NCI-H82 treated with DMSO at 0.1 percent for 48 hours (cell line): ENCODE data around the gene NFIL3.

Source experiments
- DNase-seq: peaks from one replicate; lab custom pipeline; 2025; ENCODE audit not compliant: unreplicated experiment; lab: John Stamatoyannopoulos, UW

Gene NFIL3

DNA sequence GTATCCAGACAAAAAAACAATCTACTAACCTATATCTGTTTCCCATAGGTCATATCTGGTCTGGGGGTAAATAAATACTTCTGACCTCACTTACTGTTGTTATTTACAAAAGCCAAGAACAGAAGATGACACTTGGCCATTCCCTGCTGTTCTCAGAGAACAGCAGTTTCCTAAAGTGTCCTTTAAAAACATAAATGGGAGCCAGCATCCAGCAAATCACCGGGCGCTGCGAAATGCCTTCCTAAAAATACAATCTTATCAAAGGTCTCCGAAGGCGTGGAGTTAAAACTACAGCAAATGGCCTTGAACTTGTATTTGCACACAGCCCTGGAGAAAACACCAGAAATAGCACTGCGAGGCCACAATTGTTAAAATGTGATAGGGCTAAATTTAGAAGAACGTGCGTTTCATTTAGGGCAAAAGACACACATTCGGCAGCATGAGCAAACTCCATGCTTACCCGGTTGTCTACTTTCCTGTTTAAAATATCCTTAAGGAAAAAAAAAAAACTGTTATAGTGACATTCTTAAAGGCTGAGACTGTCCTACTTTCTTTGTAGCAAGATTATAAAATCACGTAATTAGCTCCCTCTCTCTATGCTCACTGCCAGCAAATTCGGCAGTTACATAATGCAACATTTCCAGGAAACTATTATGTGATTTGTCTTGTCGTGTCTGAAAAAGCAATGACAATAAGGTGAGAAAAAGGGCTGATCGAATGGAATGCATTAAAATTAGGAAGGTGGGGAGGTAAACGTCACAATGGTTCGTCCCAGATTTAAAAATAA lies 1.5 kb downstream of the NFIL3 start:
- DNase-seq = no peak

DNA sequence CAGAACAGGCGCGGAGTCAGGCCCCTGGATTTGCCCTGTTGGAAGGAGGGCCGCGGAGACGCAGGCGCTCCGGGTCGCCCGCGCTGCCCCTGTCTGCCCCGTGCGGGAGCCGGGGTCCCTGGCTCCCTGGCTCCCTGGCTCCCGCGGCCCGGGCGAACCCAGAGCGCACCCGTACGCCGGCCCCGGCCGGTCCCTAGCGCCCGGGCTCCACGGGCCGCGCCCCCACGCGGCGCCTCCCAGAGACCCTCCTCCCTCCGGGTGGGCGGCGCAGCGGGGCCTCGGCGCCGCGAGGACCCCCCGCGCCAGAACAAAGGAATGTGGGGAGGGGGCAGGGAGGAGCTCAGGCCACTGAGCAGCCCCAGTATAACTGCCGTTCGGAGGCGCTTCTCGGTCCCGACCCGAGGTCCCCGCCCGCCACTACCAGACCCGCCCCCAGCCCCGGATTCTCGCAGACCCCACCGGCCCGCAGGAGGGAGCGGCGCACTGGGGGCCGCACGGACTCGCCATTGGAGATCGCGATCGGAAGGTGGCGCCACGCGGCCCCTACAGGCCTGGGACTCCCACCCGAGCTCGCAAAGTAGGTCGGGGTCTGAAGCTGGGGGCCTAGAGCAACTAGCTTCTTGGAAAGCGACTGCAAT lies 2.4 kb downstream of the NFIL3 start:
- DNase-seq = no peak

DNA sequence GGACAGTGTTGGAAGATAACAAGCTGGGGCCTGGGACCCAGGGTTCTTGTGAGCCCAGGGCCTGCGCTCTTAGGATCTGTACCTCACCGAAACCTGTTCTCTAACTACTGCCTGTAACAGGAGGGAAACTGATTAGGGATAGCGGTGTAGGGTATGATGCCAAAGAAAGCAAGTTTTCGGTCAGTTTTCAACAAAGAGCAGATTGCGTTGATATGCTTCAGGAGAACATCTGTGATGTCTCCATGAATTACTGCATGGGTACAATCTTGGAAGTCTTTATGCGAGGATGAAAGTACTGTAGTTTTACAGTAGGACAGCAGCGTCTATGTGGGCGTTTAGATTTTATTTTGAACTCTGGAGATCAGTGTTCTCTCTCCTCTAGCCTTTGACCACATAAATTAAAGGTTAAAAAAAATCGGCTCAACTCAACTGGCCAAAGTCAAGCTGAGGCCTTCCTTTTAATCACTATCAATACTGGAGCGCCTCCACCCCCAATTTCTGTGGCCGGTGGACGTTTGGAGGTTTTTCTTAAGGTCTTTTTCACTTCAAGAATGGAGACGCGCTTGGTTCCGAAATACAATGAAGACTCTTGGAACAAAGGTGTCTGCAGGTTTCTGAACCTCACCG lies 3.0 kb downstream of the NFIL3 start:
- DNase-seq = no peak

DNA sequence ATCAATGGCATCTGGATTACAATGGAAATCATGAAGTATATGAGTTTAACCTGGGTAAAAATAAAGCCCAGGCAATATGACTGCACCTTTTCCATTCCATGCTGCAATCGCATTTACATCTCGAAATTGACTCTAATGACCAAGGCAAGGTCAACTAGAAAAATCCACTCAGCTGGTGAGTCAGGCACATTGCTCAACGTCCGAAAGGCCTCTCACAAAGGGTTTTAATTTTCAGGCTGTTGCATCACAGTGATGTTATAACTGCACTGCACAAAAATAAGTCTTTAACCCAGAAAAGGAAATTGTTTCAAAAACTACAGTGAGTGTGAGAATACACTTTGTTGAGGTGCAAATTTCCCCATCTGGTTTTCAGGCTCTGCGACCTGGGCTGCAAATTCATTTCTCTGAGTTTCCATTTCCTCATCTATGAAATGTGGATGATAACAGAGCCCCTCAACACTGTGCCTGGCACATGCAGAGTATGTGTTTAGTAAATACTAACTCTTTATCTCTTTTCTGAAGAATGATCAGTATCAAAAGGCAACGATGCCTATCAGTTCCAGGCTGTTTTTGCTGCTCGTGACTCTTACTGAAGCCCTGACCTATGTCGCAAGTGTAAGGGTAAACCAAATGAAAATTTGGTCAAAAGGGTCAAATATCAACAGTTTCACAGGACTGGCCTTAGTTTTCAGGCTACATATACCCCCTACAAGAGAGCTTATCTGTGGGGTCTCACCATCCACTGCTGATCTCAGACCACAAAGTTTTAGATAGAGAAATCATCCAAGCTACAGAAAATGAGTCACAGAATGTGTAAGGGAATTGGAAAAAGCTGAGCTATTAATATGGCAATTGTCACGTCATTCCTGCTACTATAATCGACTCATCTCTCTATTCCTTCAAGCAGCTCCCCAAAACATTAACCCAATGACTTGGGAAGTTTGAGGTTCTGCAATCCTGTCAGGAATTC lies 4.1 kb downstream of the NFIL3 start:
- no peak for DNase-seq

DNA sequence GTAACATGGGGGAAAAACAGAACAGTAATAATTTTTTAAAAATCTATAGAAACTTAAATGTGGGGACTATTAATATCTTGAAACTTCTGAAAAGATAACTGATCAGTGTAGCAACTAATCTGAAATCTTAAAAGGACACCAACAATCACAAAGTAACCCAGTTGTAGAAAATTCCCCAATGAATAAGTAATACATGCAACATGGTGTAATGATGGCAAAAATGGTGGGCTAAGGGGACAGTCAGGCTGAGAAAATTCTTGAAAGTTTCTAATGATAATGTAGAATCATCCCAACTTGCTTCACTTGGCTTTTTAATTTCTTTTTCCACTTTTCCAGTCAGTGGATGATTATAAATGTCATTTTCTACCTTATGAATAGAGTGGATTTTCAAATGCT lies 5.4 kb downstream of the NFIL3 start:
- DNase-seq = no peak

DNA sequence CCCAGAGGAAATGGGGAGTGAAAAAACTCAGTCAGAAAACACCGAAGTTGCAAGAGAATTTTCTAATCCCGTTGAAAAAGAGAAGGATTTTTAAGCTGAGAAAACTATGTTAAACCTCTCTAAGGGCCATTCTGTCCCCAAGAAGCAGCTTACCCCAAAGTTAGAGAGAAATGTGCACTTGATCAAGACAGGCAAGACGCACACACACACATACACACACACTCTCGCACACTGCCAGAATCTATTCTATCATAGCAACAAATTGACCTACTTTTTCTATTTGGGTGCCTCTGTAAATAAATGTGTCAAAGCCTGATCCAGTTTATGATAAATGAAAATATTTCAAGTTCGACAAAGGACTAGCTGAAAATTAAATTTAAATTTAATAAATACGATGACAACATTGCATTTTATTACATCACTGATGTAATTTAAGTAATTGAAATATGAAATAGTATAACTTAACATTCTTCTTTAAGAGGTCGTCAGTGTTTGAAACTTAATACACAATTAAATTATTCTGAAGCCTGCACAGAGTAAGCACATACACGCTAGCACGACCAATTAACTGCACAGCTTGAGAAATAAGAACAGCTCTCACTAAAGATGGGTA lies 5.9 kb downstream of the NFIL3 start:
- no peak for DNase-seq

DNA sequence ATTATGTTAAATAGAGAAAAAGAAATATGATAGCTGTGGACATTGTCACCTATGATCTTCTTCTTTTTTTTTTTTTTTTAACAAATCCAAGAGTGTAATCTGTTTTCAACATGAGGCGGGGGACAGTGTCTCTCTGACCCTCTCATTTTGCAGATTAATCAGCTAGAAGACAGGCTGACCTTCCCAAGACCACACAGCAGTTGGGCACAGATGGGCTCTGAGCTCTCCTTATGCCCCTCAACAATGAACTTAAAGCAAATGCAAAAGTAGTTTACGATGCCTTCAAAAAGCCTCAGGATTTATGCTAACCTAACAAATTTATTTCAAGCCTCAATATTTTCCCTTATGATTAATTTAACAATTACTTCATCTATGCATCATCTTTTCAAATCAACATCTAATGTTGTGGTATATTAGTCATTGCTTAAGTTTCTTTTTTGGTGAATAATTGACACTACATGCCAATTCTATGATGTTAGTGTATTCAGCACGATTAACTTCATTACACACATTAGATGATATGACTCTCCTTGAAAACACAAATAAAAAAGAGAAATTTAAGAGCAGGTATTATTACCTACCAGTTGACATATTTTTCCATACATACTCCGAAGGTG lies 7.4 kb downstream of the NFIL3 start:
- no peak for DNase-seq

DNA sequence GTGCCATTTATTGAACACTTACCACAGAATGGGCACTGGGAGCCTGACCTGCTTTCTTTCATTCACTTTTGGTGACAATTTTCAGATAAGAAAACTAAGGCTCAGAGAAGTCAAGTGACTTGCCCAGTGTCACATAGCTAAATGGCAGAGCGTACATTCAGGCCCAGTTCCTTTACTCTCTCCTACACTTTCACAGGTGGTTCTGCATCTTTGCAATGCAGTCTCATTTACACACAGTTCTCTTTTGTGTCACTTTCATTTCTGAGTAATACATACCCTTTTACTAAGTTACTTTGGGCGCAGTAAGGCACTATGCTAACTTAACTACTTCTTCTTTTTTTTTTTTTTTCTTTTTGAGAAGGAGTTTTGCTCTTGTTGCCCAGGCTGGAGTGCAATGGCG lies 8.3 kb downstream of the NFIL3 start:
- no peak for DNase-seq

DNA sequence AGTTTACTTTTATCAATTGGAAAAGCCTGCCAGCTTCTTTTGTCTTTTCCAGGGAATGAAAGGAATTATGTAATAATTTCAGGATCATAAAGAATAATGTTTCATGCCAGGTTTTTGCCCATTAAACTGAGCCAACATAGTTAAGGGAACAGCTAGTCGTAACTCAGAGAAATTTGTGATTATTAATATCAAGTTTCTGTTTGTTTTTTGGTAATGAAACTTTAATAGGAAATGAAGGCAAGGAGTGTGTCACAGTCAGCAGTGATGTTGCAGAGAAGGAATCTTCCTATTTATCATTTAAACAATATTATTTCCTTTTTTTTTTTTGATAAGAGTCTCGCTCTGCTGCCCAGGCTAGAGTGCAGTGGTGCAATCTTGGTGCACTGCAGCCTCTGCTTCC lies 10.7 kb downstream of the NFIL3 start:
- DNase-seq = no peak

DNA sequence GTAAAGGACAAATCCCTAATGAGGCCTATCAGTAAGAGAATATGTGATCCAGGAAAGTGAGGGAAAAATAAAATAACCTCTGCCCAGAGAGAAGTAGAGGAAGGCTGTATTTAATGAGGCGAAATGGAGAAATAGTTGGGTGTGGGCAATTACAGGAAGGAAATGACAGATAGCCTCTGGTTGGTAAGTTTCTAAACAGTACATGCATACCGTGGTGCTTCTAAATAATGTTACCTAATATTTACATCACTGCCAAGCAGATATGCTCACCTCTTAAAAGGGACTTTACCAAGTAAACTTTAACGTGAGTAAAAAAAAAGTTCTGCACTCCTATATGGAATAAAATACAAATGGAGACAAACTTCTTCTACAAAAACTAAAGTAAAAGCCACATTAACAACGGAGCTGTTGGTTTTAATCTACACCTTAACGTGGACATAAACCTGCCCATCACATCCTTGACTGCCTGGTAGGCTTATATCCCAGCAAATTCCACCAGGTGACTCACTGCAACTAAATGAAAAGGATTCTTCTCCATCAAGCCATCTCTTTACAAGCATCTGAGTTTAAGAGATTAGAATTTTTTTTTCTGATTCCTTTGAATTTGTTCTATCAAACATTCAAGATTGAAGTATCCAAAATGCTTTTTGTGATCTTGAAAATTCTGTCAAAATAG lies 12.4 kb downstream of the NFIL3 start:
- no peak for DNase-seq

DNA sequence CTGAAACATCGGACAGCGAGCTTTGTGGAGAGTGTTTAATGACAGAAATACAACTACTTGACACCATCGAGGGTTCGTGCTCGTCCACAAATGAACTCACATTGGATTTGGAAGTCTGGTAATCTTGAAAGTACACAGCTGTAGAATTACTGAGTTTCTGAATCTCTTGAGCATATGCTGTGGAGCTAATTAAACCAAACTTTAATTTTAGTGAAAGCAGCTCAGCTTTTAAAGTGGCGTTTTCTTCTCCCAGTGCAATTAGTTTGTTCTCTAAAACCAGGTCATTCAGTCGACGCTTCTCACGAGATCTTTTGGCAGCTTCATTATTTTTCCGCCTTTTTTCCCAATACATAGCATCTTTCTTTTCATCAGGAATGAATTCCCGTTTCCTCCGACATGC lies 13.5 kb downstream of the NFIL3 start:
- no peak for DNase-seq

DNA sequence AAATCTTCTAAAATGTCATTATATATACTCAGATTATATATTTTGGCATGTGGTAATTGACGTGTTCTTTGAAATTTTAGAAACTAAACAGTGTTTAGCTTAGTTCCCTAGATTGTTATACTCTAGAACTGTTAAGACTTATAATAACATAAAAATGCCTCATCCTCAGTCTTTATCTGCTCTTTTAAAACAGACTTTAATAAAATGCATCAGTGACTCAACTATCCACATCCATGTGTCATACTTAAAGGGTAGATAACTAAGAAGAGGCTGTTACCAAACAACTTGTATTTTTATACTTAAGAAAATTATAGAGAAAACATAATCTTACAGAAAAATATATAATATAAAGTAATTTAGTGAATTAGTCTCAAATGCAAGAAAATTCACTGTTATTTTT lies 15.2 kb downstream of the NFIL3 start:
- no peak for DNase-seq

DNA sequence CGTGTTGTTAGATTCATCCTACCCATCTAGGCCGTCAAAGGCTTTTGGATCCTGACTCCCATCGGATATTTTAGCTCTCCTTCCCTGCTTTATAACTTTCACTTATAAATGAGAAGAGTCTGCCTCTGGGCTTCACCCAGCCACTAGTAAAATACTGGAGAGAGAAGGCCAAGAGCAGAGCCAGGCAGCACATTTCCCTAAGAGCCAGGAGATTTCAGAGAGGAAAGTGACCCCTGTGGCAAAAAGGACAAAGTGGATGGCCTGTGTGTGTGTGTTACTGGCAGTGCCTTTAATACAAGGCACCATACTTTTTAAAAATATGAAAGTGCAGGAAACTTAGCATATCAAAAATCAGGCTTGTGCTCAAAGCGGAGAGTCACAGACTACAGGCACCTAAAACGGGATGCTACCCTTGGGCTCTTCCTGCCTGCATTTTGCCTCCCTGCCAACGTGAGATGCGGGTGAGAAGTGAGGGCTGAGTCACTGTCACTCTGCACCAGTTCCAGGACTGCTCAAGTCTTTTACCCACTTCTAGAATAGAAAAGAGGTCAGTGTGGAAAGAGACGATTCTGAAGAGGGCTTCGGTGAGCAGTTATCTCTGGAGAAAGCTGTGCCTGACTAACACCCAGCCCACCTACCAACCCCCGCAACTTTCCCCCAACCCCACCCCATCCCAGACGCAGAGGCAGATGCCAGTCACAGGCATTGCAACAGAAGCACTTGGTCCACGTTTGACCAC lies 15.9 kb downstream of the NFIL3 start:
- no peak for DNase-seq

DNA sequence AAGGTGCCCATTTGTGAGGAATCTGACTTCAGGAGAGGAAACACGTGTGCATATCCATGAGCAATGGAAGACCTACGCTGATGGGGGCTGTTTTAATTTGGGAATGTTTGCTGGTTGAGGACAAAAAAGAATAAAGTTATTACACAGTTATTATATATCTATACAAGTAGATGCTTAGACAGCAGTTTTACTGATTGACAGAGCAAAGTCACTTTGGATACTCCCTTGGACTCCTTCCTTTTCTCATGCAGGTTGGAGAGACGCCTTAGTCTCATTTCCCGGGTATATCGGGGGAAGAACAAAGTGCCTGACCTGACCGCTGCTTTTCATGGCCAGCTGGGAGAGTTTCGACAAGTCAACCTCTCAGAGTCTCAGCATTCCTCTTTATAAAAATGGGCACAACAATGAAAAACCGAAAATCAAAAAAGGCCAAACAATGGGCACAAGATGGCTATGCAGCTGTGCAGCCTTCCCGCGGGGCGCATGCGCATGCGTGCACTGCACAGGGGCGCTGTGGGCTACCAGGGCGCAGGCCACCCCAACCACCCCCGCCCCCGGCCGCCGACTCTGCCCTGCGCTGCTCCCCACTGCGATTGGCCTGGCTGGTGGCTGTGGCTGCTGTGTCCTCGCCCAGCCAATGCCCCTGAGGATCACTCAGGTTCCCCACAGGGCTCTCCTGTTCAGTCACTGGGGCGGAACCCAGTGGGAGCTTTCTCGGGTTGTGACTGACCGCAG lies 18.1 kb downstream of the NFIL3 start:
- no peak for DNase-seq

DNA sequence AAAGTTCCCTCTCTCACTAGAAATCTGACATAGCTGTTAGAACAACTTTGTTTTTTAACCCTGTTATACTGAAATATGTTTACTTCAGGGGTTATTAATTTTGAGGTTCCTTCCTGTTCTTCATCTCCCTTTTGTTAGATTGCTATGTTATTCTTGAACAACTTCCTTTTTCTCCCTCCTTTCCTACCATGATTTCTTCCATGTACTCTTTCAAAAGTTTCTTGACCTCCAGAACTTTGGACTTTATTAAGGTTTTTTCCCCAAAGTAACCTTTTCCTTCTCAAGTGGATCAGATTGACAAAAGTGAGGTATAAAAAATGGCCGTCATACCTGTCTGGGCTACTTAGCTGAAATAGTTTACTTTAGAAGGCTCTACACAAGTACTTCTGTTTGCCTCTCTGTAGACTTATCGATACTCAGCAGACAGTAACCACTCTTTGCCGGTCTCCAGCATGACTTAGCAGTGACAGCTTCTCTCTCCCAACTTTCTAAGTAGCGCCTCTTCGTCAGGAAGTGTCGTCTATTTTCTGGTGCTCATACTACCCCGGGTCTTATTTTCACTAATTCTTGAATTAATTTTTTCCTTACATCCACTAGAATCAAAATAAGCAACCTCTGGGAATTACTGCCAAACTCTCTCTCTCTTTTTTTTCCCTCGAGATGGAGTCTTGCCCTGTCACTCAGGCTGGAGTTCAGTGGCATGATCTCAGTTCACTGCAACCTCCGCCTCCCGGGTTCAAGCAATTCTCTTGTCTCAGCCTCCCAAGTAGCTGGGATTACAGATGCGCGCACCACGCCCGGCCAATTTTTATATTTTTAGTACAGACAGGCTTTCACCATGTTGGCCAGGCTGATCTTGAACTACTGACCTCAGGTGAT lies 19.7 kb downstream of the NFIL3 start:
- DNase-seq = no peak

DNA sequence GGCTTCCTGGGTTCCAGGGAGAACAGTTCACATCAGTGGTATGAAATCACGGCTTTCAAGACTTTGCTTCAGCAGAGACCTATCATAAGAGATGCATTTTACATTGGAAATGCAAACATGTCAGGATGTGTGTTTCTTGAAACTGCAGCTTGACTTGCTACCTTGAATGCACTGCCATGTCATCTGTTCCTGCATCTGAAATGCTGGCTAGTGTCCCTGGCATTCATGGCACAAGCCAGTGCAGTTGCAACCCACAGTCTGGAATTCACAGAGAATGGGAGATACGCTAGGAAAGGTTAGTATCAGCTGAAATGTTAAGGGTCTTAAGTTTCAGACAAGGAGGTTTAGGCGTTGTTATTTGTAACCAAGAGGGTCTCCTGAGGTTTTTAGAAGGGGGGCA lies 24.7 kb downstream of the NFIL3 start:
- no peak for DNase-seq
